Heart left ventricle (tissue), 16 donors: ENCODE results near the gene LOC128125822.

Experiments
- ATAC-seq, 4 donors: fragments of 200-7000 bp; cut with Tn5 transposase; one replicate each; pipeline ENCODE4 v1.9.1; 2020 to 2022; ENCODE audit warnings: moderate library complexity in 4 of 4, mild to moderate bottlenecking in 3 of 4, moderate number of reproducible peaks in 1 of 4
- DNase-seq, 5 donors: peaks; one replicate each; pipeline ENCODE4 v3.0.0-alpha.2; 2020
- H3K27ac ChIP-seq, 12 donors: fragments of 200-600 bp; sonication (generic) in 4 of 12; one replicate each; pipeline versions ENCODE4 v1.5.0 to v1.8.0; 2016 to 2022; ENCODE audit warnings: mild to moderate bottlenecking in 2 of 12
- H3K27me3 ChIP-seq, 9 donors: fragments of 200-600 bp; sonication (generic) in 2 of 9; one replicate each; pipeline versions ENCODE4 v1.5.1 to v1.8.0; 2016 to 2022; ENCODE audit warnings: mild to moderate bottlenecking in 3 of 9
- H3K36me3 ChIP-seq, 9 donors: fragments of 200-600 bp; sonication (generic) in 2 of 9; one replicate each; pipeline versions ENCODE4 v1.5.0 to v1.8.0; 2018 to 2022; ENCODE audit warnings: mild to moderate bottlenecking in 2 of 9
- H3K4me1 ChIP-seq, 12 donors: fragments of 200-600 bp; sonication (generic) in 4 of 12; one replicate each; pipeline versions ENCODE4 v1.5.0 to v1.8.0; 2016 to 2022; ENCODE audit warnings: mild to moderate bottlenecking in 3 of 12
- H3K4me3 ChIP-seq, 12 donors: fragments of 200-600 bp; sonication (generic) in 4 of 12; one replicate each; pipeline versions ENCODE4 v1.5.0 to v1.8.0; 2017 to 2022; ENCODE audit warnings: mild to moderate bottlenecking in 9 of 12, moderate library complexity in 4 of 12
- H3K9me3 ChIP-seq, 12 donors: fragments of 200-600 bp; sonication (generic) in 4 of 12; one replicate each; pipeline versions ENCODE4 v1.5.0 to v1.8.0; 2016 to 2022; ENCODE audit warnings: mild to moderate bottlenecking in 1 of 12
- POLR2A ChIP-seq, 2 donors: fragments of 450-650 bp; IDR thresholded peaks; one replicate each; pipeline ENCODE4 v1.6.1; 2017; ENCODE audit warnings: antibody characterized with exemption in 2 of 2, mild to moderate bottlenecking in 2 of 2, moderate library complexity in 2 of 2
- whole genome bisulfite sequencing, 4 donors: extraction: QIAGEN DNeasy Blood & Tissue Kit in 2 of 4; methylation state at CpG; one replicate each; pipeline versions ENCODE4 v1.1.5 to v1.1.7; 2013 to 2018; 5-methylcytosine and 5-hydroxymethylcytosine counted together
- intact Hi-C, 10 donors: fragments of 100-400 bp; cut with DNase I; formaldehyde crosslinking; loops; one replicate each; pipeline versions ENCODE4 v1.11.1 to v1.14.2; 2022
- TF ChIP-seq, protein P1 (sequence below), 12 donors: fragments of 200-600 bp; sonication (generic) in 4 of 12; IDR thresholded peaks; one replicate each; pipeline versions ENCODE4 v1.5.0 to v1.8.0; 2018 to 2022; ENCODE audit warnings: antibody characterized with exemption in 12 of 12, mild to moderate bottlenecking in 5 of 12
- donor health status: ischemic (EF 13 %, LVEDD 7.1; RV severe dilation, severe dysfunction).
- donor health status: healthy with polysubstance abuse.
- donor health status: DM: no; HTN: yes; CAD: no.
- donor health status: DM: no; HTN: no; CAD: no.
- donor health status: ischemic (EF 25% LVEDD 6.9; RV normal size, moderate dysfunction).
- donor health status: ischemic (EF 25% LVEDD 5.7; RV mildly dilated, moderate dysfunction).
- donor health status: healthy.
- donor health status: DM: yes; HTN: yes; CAD: no.
- donor health status: ischemic (EF 35%, LVEDD 5.7; RV mildly dilated, moderate dysfunction).
- donor health status: nonischemic (EF 11% LVEDD 7.7; RV severe dilation, severe dysfunction).
- donor health status: DM: yes; HTN: yes; CAD: no.
- donor health status: PGD.
- donor health status: ischemic (EF 29% LVEDD 5.4; RV normal size, mild dysfunction).
- donor health status: nonischemic (EF 23%, LVEDD 6.1; RV moderate dilation, normal function).

Gene LOC128125822

DNA sequence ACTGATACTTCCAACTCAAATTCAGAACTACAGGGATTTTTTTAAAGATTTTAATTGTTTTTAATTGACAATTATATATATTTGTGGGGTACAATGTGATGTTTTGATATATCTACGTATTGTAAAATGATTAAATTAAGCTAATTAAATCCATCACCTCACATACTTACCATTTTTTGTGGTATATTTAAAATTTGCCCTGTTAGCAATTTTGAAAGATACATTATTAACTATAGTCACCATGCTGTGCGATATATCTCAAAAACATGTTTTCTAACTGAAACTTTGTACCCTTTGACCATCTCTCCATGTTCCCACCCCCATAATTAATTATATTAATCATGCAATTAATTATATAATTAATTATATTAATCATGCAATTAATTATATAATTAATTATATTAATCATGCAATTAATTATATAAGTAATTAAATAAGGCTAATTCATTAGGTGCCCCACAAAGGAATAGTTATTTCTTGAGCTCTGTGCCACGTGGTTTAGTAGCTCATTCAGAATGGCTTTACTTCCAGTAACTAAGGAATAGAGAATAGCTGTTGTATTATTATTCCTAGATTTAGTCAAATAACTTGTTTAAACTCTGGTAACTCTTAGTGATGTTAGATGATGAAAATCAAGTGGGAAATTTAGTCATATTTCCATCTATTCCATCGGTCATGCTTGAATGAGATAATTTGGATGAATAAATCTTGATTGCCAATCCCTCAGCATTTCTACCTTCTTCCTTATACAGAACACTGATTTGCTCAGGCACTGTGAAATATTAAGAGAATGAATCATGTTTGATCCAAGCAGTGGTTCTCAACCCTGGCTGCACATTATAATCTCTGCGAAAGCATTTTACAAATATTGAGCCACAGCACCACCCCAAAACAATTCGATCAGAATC lies 25.1 kb downstream of the LOC128125822 start:
- ATAC-seq = no peak

DNA sequence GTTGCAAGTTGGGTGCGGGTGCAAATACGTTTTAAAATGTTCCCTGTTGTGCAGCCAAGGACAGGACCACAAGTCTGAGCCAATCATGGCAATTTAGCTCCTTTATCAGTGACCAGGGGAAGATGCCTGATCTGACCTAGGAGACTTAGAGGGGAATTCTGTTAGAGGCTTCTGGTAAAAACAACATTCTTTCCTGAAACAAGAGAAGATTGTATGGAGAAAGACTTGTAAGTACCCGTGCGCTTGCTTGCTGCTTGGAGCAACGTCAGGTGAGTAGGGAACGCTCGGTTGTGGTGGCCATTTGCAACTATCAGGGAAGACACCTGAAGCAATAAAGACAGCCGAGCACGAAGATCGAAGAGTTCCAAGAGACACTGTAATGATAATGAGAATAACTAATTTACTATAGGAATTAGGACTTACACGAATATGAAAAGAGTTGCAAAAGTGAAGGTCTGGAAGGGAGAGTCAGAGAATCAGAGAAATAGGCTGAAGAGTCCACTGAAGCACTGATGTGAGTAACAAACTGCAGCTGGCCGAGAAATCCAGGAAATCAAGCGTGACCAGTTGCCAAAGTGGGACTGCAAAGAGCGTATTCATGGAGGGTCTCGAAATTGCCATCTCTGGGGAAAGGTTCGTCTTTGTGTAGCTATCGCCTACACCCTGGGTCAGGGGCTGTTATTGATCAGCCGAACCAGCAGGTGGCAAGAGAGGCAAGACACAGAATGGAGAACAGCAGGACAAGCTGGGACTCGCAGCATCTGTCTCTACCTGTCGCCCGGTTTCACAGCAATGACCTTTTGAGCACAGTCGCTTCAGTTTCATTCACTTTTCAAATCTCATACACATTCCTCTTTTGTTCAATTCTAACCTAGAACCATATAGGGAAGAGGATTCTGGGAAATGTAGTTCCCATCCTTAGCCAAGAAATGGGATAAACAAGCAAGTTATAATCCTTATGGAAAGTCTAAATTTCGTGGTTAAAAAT lies 26.1 kb downstream of the LOC128125822 start:
- Histone ChIP-seq H3K4me1 (peaks cover 0 to 9% (median 0%) of the 10 kb centered on the region in 12 donors), H3K27ac (no peak overlapping the region), H3K9me3 (no peaks in the 10 kb centered on the region), H3K36me3 (no peaks in the 10 kb centered on the region), H3K4me3 (peak overlapping the region; percentile 33 to 63 (median 50)), H3K27me3 (peaks cover 0 to 3% (median 0%) of the 10 kb centered on the region in 9 donors)
- TF ChIP-seq, protein P1, sequence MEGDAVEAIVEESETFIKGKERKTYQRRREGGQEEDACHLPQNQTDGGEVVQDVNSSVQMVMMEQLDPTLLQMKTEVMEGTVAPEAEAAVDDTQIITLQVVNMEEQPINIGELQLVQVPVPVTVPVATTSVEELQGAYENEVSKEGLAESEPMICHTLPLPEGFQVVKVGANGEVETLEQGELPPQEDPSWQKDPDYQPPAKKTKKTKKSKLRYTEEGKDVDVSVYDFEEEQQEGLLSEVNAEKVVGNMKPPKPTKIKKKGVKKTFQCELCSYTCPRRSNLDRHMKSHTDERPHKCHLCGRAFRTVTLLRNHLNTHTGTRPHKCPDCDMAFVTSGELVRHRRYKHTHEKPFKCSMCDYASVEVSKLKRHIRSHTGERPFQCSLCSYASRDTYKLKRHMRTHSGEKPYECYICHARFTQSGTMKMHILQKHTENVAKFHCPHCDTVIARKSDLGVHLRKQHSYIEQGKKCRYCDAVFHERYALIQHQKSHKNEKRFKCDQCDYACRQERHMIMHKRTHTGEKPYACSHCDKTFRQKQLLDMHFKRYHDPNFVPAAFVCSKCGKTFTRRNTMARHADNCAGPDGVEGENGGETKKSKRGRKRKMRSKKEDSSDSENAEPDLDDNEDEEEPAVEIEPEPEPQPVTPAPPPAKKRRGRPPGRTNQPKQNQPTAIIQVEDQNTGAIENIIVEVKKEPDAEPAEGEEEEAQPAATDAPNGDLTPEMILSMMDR (IDR thresholded peaks at IDR 0.05) = peak; percentile 69 to 95 (median 82)
- TF ChIP-seq POLR2A (IDR thresholded peaks at IDR 0.05) = no peak
- DNase-seq = peak; percentile 57 to 66 (median 59)
- peak; percentile 87 to 97 (median 92) for ATAC-seq
- intact Hi-C loops = loop anchor here in 9 of 10 donors (1.0 to 10.0 kb wide), 11 partner anchors 36 to 250 kb away; partner anchors contain the start of gene PHF3 (in 3 of the 9)
- 3 to 6% (median 5%) methylated on average over 23 of the region's 23 CpGs for WGBS, 4 donors

More for the DNA sequence above, 25.1 kb downstream of the LOC128125822 start:
- H3K4me1 ChIP-seq = peaks cover 0 to 9% (median 0%) of the 10 kb centered on the region in 12 donors
- H3K27ac ChIP-seq = no peak overlapping the region
- H3K27me3 ChIP-seq = peaks cover 0 to 3% (median 0%) of the 10 kb centered on the region in 9 donors
- TF ChIP-seq POLR2A (IDR thresholded peaks at IDR 0.05) = no peak
- TF ChIP-seq, protein P1 (IDR thresholded peaks at IDR 0.05) = no peak
- no peaks in the 10 kb centered on the region for H3K9me3 ChIP-seq
- intact Hi-C loops = loop anchor here (1.0 to 10.0 kb wide), 11 partner anchors 37 to 249 kb away; partner anchors contain the start of gene PHF3 (in 3 of the 10)
- peak overlapping the region in 8 of 12 donors; percentile 39 to 63 (median 50) for H3K4me3 ChIP-seq
- WGBS, 4 donors = 60 to 63% (median 62%) methylated on average over 6 of the region's 6 CpGs
- H3K36me3 ChIP-seq = no peaks in the 10 kb centered on the region
- no peak for DNase-seq

DNA sequence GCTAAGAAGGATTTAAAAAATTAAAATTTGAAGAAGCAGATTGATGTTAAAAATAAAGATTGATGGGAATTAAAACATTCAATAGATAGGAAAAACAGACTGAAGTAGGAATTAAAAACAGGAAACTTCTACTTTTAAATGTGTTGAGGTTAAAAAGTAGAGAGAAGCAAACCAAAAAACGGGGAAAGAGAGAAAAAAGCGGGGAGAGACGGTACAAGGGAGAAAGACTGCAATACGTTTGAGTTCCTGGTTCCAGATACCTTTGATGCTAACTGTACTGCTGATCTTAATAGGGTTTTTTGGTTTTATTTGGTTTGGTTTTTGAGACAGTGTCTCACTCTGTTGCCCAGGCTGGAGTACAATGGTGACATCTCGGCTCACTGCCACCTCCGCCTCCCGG lies 27.0 kb downstream of the LOC128125822 start:
- no peak for ATAC-seq
- intact Hi-C loops = loop anchor here in 8 of 10 donors (2.0 to 10.0 kb wide), 9 partner anchors 36 to 250 kb away; partner anchors contain the start of gene PHF3 (in 3 of the 8)
- DNase-seq = no peak
- 78 to 84% (median 82%) methylated on average over 7 of the region's 7 CpGs for WGBS, 4 donors
- H3K27ac ChIP-seq = no peak overlapping the region
- TF ChIP-seq POLR2A (IDR thresholded peaks at IDR 0.05) = no peak
- TF ChIP-seq, protein P1 (IDR thresholded peaks at IDR 0.05) = no peak
- H3K27me3 ChIP-seq = peaks cover 0 to 3% (median 0%) of the 10 kb centered on the region in 9 donors
- H3K36me3 ChIP-seq = no peaks in the 10 kb centered on the region
- H3K4me1 ChIP-seq = peaks cover 0 to 9% (median 0%) of the 10 kb centered on the region in 12 donors
- H3K9me3 ChIP-seq = no peaks in the 10 kb centered on the region
- no peak overlapping the region for H3K4me3 ChIP-seq
